Measurements from ENCODE around the gene DNAH7.

- TF ChIP-seq POLR2AphosphoS5 (IDR thresholded peaks at IDR 0.05; ENCODE audit: low read depth): no peak
- TF ChIP-seq, protein P1, sequence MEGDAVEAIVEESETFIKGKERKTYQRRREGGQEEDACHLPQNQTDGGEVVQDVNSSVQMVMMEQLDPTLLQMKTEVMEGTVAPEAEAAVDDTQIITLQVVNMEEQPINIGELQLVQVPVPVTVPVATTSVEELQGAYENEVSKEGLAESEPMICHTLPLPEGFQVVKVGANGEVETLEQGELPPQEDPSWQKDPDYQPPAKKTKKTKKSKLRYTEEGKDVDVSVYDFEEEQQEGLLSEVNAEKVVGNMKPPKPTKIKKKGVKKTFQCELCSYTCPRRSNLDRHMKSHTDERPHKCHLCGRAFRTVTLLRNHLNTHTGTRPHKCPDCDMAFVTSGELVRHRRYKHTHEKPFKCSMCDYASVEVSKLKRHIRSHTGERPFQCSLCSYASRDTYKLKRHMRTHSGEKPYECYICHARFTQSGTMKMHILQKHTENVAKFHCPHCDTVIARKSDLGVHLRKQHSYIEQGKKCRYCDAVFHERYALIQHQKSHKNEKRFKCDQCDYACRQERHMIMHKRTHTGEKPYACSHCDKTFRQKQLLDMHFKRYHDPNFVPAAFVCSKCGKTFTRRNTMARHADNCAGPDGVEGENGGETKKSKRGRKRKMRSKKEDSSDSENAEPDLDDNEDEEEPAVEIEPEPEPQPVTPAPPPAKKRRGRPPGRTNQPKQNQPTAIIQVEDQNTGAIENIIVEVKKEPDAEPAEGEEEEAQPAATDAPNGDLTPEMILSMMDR (conservative IDR thresholded peaks at IDR 0.05; ENCODE audit: low read depth in 2 of 2): no peak
These were observed 250.1 kb downstream of the DNAH7 start for GRCh38 chr2:195818526-195818925.
